ENCODE results near the gene TEX12. TPM values are rescaled to one million over a fixed set of nuclear protein-coding genes. Genes with fewer than 3 reads are reported as not detected.
"Not testable (repeated sequence)": the region's sequence is repeated elsewhere in the genome, so short reads cannot be mapped to it uniquely, and the experiment has no call there.

Gene TEX12
- total RNA-seq, 1 donor from 2014 or later, result not detected

DNA sequence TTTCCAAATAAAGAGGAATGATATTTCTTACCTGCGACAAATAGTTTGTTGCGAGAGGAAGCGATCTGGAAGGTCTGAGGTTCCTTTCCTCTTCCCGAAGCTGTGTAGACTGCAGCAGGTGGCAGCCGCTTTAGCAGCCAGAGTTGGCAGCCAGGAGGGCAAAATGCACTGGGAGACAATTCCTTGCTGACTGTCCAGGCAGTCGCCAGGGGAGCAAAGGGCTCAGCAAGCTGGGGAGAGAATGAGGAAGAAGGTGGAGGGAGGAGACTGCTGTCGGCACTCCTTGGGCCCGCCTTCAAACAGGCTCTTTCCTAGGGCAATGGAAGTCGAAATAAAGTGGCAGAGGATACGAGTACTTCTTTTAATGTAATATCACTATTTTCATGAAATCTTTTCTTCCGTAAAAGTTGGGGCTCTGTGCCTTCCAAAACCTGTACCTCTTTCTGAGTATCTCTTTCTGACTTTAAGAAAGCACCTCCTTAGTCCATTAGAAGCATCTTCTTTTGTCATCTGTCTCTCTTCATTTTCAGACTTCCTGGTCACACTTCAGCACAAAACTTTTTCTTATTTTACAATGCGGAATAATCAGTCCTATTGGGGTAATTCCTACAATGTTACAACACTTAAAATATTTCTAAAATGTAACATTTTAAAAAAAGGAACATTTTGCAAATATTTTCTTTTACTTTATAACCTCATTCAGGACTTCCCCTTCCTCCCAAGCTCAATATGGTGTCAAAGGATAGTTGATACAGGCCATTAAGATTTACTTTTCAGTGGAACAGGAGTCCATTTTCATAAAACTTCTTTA lies 3.1 kb upstream of the TEX12 start, which contains the start of gene IL18:
IL18 (minus strand) TSS at position 220 of the 811 bp plus-strand sequence. CDS start 9,041 bp downstream, outside the sequence.
- peak; percentile 63 for DNase-seq (ENCODE audit: low read depth)

- no peak for DNase-seq (ENCODE audit: low read depth)
Measured at GRCh38 chr11:112165049-112165448, 2.1 kb upstream of the TEX12 start.

DNA sequence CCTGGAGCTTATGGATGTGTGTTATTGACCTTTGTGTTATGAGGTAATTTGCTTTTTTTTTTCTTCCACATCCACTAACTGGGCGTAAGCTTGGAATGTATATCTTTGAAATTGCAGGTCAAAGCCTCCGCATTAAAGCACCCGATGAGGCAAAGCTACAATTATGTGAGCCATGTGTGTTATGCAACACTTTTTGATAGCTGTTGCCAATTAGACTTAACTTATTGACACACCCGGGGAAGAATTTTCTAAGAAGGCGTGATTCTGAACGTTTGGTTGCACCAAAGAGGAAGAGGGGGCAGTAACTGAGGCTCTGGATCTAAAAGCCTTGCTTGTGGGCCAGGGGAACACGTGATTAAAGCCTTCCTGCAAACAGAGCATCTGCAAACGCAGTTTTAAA lies 610 bp upstream of the TEX12 start:
- no peak for DNase-seq (ENCODE audit: low read depth)

DNA sequence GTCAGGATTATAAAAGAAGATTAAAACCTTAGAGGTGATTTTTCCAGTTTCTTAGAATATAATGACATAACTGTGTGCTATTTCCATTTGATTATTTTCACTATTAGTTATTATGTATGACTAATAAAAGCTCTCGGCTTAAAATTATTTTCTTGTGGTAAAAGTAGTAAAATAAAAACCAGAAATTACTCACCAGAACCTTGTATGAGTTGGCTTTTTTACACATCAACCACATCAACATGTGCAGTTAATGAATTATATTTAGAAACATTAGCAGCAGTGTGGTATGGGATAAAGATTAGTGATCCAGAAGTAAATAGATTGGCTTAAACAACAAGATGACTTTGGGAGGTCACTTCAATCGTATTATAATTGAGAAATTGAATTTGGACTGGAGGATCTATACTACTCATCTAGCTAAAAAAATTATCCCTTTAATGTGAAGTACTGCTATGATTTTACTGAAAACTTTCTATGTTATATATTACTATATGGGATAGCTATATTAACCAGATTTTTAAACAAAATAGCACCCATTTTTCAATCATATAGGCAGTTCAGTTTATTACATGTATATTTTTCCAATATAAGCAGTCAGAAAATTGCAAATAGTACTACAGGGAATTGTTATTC lies 5.3 kb downstream of the TEX12 start:
- DNase-seq (ENCODE audit: low read depth), result peak; percentile 86

DNA sequence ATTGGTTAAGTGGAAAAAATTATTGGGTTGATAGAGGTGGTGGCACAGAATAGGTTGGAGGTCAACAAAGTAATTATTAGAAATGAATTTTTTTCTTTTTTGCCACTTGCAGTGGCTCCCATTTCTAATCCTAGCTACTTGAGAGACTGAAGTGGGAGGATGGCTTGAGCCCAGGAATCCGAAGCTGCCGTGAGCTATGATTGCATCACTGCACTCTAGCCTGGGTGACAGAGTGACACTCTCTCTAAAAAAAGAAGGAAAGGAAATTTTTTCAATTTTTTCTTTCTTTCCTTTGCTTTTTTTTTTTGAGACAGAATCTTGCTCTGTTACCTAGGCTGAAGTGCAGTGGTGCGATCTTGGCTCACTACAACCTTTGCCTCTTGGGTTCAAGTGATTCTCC lies 6.0 kb downstream of the TEX12 start:
- DNase-seq (ENCODE audit: low read depth), result no peak

GRCh38 chr11:112174789-112175598 lies 7.8 kb downstream of the TEX12 start, which contains the start of gene BCO2:
BCO2 (plus strand) TSS chr11:112175512; CDS start chr11:112175602, 90 bp downstream.
- DNase-seq (ENCODE audit: low read depth), result peak; percentile 67

- no peak for DNase-seq (ENCODE audit: low read depth)
Measured at GRCh38 chr11:112175599-112175952, 8.4 kb downstream of the TEX12 start.

DNA sequence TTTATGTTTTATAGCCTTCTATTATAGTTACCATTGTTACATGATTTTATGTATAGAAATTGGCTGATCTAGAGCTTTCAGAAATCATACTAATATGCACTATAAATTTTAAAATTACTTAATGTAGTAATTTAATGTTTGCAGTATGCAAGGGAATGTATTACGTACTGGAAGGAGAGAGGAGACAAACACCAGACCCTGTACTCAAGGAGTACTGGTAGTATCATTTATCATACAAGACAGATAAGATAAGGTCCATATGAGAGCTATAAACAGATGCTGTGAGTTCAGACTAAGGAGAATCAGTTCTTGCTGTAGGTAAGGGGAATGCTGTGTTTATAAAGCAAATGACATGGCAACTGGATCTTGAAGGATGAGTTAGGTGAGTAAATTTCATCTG lies 8.9 kb downstream of the TEX12 start:
- DNase-seq (ENCODE audit: low read depth), result no peak

DNA sequence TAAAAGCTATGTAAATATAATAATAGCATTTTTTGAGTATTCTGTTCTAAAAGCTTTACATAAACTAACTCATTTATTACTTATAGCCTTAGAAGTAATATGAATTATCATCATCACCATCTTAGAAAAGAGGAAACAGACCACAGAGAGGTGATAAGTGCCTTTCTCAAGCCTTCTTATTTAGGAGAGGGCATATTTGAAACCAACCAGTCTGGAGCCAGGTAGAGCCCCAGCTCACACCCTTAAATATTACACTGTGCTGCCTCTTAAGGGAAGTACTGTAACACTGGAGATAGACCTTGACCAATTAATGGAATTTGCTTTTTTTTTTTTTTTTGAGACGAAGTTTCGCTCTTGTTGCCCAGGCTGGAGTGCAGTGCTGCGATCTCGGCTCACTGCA lies 10.4 kb downstream of the TEX12 start:
- DNase-seq (ENCODE audit: low read depth), result no peak

DNA sequence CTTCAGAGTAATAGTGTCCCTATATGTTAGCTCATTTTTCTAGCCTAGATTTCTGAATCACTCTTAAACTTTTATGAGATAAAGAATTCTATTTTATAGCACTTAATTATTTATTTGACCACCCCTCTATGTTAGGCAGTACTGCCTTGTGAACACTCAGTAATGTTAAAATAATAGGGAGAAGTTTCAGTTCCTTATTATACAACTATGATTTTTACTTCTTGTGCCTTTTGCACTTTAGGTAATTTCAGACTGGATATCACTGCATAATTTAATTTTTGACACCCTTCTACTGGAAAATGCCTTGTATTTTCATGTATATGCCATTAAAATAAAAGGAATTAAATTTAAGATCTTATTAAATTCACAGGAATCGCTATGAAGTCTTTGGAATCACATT lies 11.3 kb downstream of the TEX12 start:
- DNase-seq (ENCODE audit: low read depth), result no peak

- DNase-seq (ENCODE audit: low read depth), result no peak
Measured at GRCh38 chr11:112178936-112179335, 11.8 kb downstream of the TEX12 start.

- no peak for DNase-seq (ENCODE audit: low read depth)
Measured at GRCh38 chr11:112179601-112180000, 12.4 kb downstream of the TEX12 start.

GRCh38 chr11:112182867-112183266 lies 15.7 kb downstream of the TEX12 start:
- DNase-seq (ENCODE audit: low read depth), result no peak

GRCh38 chr11:112185883-112186282 lies 18.7 kb downstream of the TEX12 start:
- DNase-seq (ENCODE audit: low read depth), result no peak

- no peak for DNase-seq (ENCODE audit: low read depth)
Measured at GRCh38 chr11:112186304-112186703, 19.1 kb downstream of the TEX12 start.

GRCh38 chr11:112195113-112195512 lies 27.9 kb downstream of the TEX12 start:
- peak; percentile 77 for DNase-seq (ENCODE audit: low read depth)

DNA sequence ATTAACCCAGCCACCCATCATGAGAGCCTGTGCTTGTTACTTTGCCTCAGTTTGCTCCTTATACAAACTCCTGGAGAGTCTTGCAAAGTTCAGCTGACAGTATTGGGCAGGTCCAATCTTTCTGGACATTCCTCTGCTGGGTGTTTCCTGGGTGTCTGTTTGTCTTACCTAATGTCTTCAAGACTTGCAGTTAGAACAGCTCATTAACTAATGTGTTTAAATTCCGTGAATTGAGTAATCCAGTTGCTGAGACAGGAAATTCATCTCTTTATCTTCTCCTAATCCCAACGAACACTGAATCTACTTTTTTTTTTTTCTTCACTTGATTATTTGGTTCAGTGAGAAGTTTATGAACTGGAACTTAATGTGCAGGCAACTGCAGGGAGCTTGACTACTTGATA lies 28.8 kb downstream of the TEX12 start:
- DNase-seq (ENCODE audit: low read depth), result peak; percentile 93

- no peak for DNase-seq (ENCODE audit: low read depth)
Measured at GRCh38 chr11:112196519-112197087, 29.4 kb downstream of the TEX12 start.

- not testable (repeated sequence) for DNase-seq (ENCODE audit: low read depth)
Measured at GRCh38 chr11:112199101-112199500, 31.9 kb downstream of the TEX12 start.

DNA sequence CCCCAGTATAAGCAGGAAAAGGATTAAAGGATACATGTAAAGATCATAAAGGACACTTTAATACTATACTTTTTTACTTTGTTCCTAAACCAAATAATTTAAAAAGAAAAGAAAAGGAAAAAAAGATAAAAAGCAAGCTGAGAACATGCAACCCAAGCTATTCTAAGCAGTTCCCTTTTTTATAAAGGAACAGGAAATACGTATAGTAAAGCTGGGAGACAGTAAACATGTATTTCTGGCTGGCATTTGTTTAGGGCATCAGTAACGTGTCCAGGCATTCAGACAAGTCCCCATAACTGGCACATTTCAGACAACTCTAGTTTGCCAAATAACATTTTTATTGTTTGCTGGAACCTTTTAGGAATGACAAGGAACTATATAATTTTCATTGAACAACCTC lies 33.1 kb downstream of the TEX12 start:
- no peak for DNase-seq (ENCODE audit: low read depth)

DNA sequence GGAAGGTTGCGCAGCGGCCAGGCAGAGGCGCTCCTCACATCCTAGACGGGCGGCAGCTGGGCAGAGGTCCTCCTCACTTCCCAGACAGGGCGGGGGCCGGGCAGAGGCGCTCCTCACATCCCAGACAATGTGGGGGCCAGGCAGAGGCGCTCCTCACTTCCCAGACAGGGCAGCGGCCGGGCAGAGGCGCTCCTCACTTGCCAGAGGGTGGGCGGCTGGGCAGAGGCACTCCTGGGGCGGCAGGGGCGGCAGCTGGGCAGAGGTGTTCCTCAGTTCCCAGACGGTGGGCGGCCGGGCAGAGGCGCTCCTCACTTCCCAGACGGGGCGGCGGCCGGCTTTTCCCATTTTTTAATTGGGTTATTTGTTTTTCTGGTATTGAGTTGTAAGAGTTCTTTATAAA lies 38.9 kb downstream of the TEX12 start:
- DNase-seq (ENCODE audit: low read depth), result no peak

DNA sequence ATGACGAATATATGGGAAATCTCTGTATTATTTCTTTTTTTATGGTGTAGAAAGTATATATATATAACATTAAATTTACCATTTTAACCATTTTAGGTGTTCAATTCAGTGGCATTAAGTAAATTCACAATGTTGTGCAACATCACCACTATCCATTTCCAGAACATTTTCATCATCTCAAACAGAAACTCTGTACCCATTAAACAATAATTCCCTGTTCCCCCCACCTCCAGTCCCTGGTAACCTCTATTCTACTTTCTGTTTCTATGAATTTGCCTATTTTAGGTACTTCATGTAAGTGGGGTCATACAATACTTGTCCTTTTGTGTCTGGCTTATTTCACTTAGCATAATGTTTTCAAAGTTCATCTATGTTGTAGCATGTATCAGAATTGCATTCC lies 43.7 kb downstream of the TEX12 start:
- DNase-seq (ENCODE audit: low read depth), result no peak

Measured in renal cortical epithelial cell (primary cell).